ENCODE measurements around the gene SLC35C1.

SLC35C1 gene

GRCh38 chr11:45804761-45805304, at the start of gene SLC35C1:
SLC35C1 (plus strand) TSS chr11:45805149; CDS start chr11:45805802, 653 bp downstream.
- peak; percentile 97 for DNase-seq (ENCODE audit: extremely low spot score)
- TF ChIP-seq ELF4 (IDR thresholded peaks at IDR 0.05) = peak; percentile 38; the same call in 1 of the 2 replicates
- no peak for TF ChIP-seq FOXA1 (IDR thresholded peaks at IDR 0.05)
- CTCF ChIA-PET = no interaction called here
- POLR2A ChIA-PET = interaction anchor here (1.1 to 1.6 kb wide), 3 partner anchors 10 to 42 kb away, joined by 3 to 8 read pairs (median 3); no protein-coding TSS in a partner anchor

GRCh38 chr11:45755281-45755859, 49.6 kb upstream of the SLC35C1 start:
- DNase-seq (ENCODE audit: extremely low spot score) = no peak
- ChIA-PET CTCF (interaction anchor here (0.9 to 3.5 kb wide), 2 partner anchors 16 to 384 kb away, joined by 4 to 21 read pairs; no protein-coding TSS in a partner anchor), POLR2A (no interaction called here)
- TF ChIP-seq TARDBP (IDR thresholded peaks at IDR 0.05) (no peak), LEF1 (IDR thresholded peaks at IDR 0.05; ENCODE audit: borderline replicate concordance) (no peak), BHLHE40 (IDR thresholded peaks at IDR 0.05; ENCODE audit: borderline replicate concordance) (no peak), FOXK2 (IDR thresholded peaks at IDR 0.05) (no peak), FOXA1 (IDR thresholded peaks at IDR 0.05) (no peak), ELF4 (IDR thresholded peaks at IDR 0.05) (no peak), SUZ12 (IDR thresholded peaks at IDR 0.05) (no peak), FOXM1 (IDR thresholded peaks at IDR 0.05; ENCODE audit: borderline replicate concordance) (no peak), CTBP1 (IDR thresholded peaks at IDR 0.05; ENCODE audit: borderline replicate concordance) (no peak), PKNOX1 (IDR thresholded peaks at IDR 0.05) (no peak), HDGF (IDR thresholded peaks at IDR 0.05; ENCODE audit: borderline replicate concordance) (no peak)

- ChIA-PET POLR2A (no interaction called here), CTCF (interaction anchor here (3.5 kb wide), 1 partner anchor 15 kb away, joined by 21 read pairs; no protein-coding TSS in a partner anchor)
- DNase-seq (ENCODE audit: extremely low spot score) = no peak
- no peak for TF ChIP-seq NFRKB (IDR thresholded peaks at IDR 0.05)
- no peak for TF ChIP-seq SP1 (IDR thresholded peaks at IDR 0.05)
- TF ChIP-seq CTBP1 (IDR thresholded peaks at IDR 0.05; ENCODE audit: borderline replicate concordance) = no peak
- no peak for TF ChIP-seq ZNF384 (IDR thresholded peaks at IDR 0.05)
- TF ChIP-seq TARDBP (IDR thresholded peaks at IDR 0.05) = no peak
- TF ChIP-seq FOXK2 (IDR thresholded peaks at IDR 0.05) = no peak
- no peak for TF ChIP-seq FOXM1 (IDR thresholded peaks at IDR 0.05; ENCODE audit: borderline replicate concordance)
- no peak for TF ChIP-seq ARNT (IDR thresholded peaks at IDR 0.05)
- no peak for TF ChIP-seq FOXA1 (IDR thresholded peaks at IDR 0.05)
- no peak for TF ChIP-seq LEF1 (IDR thresholded peaks at IDR 0.05; ENCODE audit: borderline replicate concordance)
- TF ChIP-seq ELF4 (IDR thresholded peaks at IDR 0.05) = no peak
- TF ChIP-seq SUZ12 (IDR thresholded peaks at IDR 0.05) = no peak
- TF ChIP-seq BHLHE40 (IDR thresholded peaks at IDR 0.05; ENCODE audit: borderline replicate concordance) = no peak
- no peak for TF ChIP-seq PKNOX1 (IDR thresholded peaks at IDR 0.05)
- TF ChIP-seq L3MBTL2 (conservative IDR thresholded peaks at IDR 0.05) = no peak
- no peak for TF ChIP-seq HDGF (IDR thresholded peaks at IDR 0.05; ENCODE audit: borderline replicate concordance)
Measured at GRCh38 chr11:45756384-45757010, 48.5 kb upstream of the SLC35C1 start.

GRCh38 chr11:45757672-45758071, 47.3 kb upstream of the SLC35C1 start:
- TF ChIP-seq NFRKB (IDR thresholded peaks at IDR 0.05) (no peak), ELF4 (IDR thresholded peaks at IDR 0.05) (no peak), SP1 (IDR thresholded peaks at IDR 0.05) (no peak), FOXA1 (IDR thresholded peaks at IDR 0.05) (no peak), TARDBP (IDR thresholded peaks at IDR 0.05) (no peak), L3MBTL2 (conservative IDR thresholded peaks at IDR 0.05) (no peak), ARNT (IDR thresholded peaks at IDR 0.05) (no peak), SUZ12 (IDR thresholded peaks at IDR 0.05) (no peak), BHLHE40 (IDR thresholded peaks at IDR 0.05; ENCODE audit: borderline replicate concordance) (no peak), ZNF384 (IDR thresholded peaks at IDR 0.05) (no peak)
- ChIA-PET POLR2A (no interaction called here), CTCF (interaction anchor here (0.9 kb wide), 1 partner anchor 14 kb away, joined by 3 read pairs; no protein-coding TSS in a partner anchor)
- no peak for DNase-seq (ENCODE audit: extremely low spot score)

GRCh38 chr11:45761659-45762058, 43.3 kb upstream of the SLC35C1 start:
- ChIA-PET POLR2A (no interaction called here), CTCF (interaction anchor here (0.6 to 3.4 kb wide), 2 partner anchors 10 to 16 kb away, joined by 3 to 13 read pairs; no protein-coding TSS in a partner anchor)
- TF ChIP-seq HDGF (IDR thresholded peaks at IDR 0.05; ENCODE audit: borderline replicate concordance) (no peak), TARDBP (IDR thresholded peaks at IDR 0.05) (no peak), SP1 (IDR thresholded peaks at IDR 0.05) (no peak), NFRKB (IDR thresholded peaks at IDR 0.05) (no peak), FOXM1 (IDR thresholded peaks at IDR 0.05; ENCODE audit: borderline replicate concordance) (no peak), BHLHE40 (IDR thresholded peaks at IDR 0.05; ENCODE audit: borderline replicate concordance) (no peak), ELF4 (IDR thresholded peaks at IDR 0.05) (no peak), ARNT (IDR thresholded peaks at IDR 0.05) (no peak)
- DNase-seq (ENCODE audit: extremely low spot score) = no peak

GRCh38 chr11:45765107-45765668, 39.8 kb upstream of the SLC35C1 start:
- ChIA-PET CTCF (no interaction called here), POLR2A (no interaction called here)
- DNase-seq (ENCODE audit: extremely low spot score) = no peak
- TF ChIP-seq CTBP1 (IDR thresholded peaks at IDR 0.05; ENCODE audit: borderline replicate concordance) = no peak
- no peak for TF ChIP-seq TARDBP (IDR thresholded peaks at IDR 0.05)
- no peak for TF ChIP-seq ARNT (IDR thresholded peaks at IDR 0.05)
- no peak for TF ChIP-seq BHLHE40 (IDR thresholded peaks at IDR 0.05; ENCODE audit: borderline replicate concordance)
- TF ChIP-seq FOXK2 (IDR thresholded peaks at IDR 0.05) = no peak
- TF ChIP-seq FOXM1 (IDR thresholded peaks at IDR 0.05; ENCODE audit: borderline replicate concordance) = no peak
- TF ChIP-seq SUZ12 (IDR thresholded peaks at IDR 0.05) = no peak
- TF ChIP-seq FOXA1 (IDR thresholded peaks at IDR 0.05) = no peak
- no peak for TF ChIP-seq SP1 (IDR thresholded peaks at IDR 0.05)
- TF ChIP-seq L3MBTL2 (conservative IDR thresholded peaks at IDR 0.05) = no peak
- no peak for TF ChIP-seq LEF1 (IDR thresholded peaks at IDR 0.05; ENCODE audit: borderline replicate concordance)
- TF ChIP-seq PKNOX1 (IDR thresholded peaks at IDR 0.05) = no peak
- no peak for TF ChIP-seq ELF4 (IDR thresholded peaks at IDR 0.05)
- TF ChIP-seq HDGF (IDR thresholded peaks at IDR 0.05; ENCODE audit: borderline replicate concordance) = no peak
- TF ChIP-seq NFRKB (IDR thresholded peaks at IDR 0.05) = no peak
- TF ChIP-seq ZNF384 (IDR thresholded peaks at IDR 0.05) = no peak

Measured in HEK293T (cell line).